HL-60 (cell line): ENCODE results near the gene SCMH1.

ENCODE experiments used
- DNase-seq, 2 experiments: peaks; one replicate each; pipeline ENCODE4 v3.0.0-alpha.2; 2010 to 2020; ENCODE audit warnings: low read depth in 1 of 2, low spot score in 1 of 2
- H3K27ac ChIP-seq: fragments of 250-450 bp; sonication (Bioruptor Pico); replicated peaks from 2 replicates; pipeline ENCODE4 v1.5.1; 2020; ENCODE audit warnings: mild to moderate bottlenecking, moderate library complexity
- H3K27me3 ChIP-seq: fragments of 250-450 bp; sonication (Bioruptor Pico); 2 replicates; pipeline ENCODE4 v1.5.1; 2021; ENCODE audit warnings: mild to moderate bottlenecking, moderate library complexity; ENCODE audit not compliant: insufficient read depth, poor library complexity, severe bottlenecking
- H3K4me3 ChIP-seq: replicated peaks from 2 replicates; pipeline ENCODE4 v1.5.1; 2011; ENCODE audit warnings: mild to moderate bottlenecking, control low read depth, low read length; ENCODE audit not compliant: insufficient read depth
- GABPA ChIP-seq: IDR thresholded peaks from 2 replicates; pipeline ENCODE4 v1.6.1; 2012; ENCODE audit warnings: low read depth
- POLR2AphosphoS5 ChIP-seq: IDR thresholded peaks from 2 replicates; pipeline ENCODE4 v1.6.1; 2012; ENCODE audit warnings: low read depth
- REST ChIP-seq: IDR thresholded peaks from 2 replicates; pipeline ENCODE4 v1.6.1; 2012; ENCODE audit warnings: low read depth; ENCODE audit not compliant: insufficient replicate concordance
- SPI1 ChIP-seq: IDR thresholded peaks from 2 replicates; pipeline ENCODE4 v1.6.1; 2012; ENCODE audit warnings: low read depth, mild to moderate bottlenecking, borderline replicate concordance
- TF ChIP-seq, protein P1 (sequence below): IDR thresholded peaks from one replicate; pipeline ENCODE4 v1.5.1; 2011; ENCODE audit warnings: low read length, control low read depth, inconsistent platforms; ENCODE audit not compliant: insufficient read depth

Gene SCMH1

GRCh38 chr1:41018018-41018410 lies 224.1 kb downstream of the SCMH1 start:
- Histone ChIP-seq H3K4me3 (no peak overlapping the region), H3K27me3 (no peaks in the 10 kb centered on the region), H3K27ac (no peak overlapping the region)
- TF ChIP-seq, protein P1, sequence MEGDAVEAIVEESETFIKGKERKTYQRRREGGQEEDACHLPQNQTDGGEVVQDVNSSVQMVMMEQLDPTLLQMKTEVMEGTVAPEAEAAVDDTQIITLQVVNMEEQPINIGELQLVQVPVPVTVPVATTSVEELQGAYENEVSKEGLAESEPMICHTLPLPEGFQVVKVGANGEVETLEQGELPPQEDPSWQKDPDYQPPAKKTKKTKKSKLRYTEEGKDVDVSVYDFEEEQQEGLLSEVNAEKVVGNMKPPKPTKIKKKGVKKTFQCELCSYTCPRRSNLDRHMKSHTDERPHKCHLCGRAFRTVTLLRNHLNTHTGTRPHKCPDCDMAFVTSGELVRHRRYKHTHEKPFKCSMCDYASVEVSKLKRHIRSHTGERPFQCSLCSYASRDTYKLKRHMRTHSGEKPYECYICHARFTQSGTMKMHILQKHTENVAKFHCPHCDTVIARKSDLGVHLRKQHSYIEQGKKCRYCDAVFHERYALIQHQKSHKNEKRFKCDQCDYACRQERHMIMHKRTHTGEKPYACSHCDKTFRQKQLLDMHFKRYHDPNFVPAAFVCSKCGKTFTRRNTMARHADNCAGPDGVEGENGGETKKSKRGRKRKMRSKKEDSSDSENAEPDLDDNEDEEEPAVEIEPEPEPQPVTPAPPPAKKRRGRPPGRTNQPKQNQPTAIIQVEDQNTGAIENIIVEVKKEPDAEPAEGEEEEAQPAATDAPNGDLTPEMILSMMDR = no peak
- TF ChIP-seq SPI1 (no peak), POLR2AphosphoS5 (no peak), REST (no peak), GABPA (no peak)
- DNase-seq = no peak

DNA sequence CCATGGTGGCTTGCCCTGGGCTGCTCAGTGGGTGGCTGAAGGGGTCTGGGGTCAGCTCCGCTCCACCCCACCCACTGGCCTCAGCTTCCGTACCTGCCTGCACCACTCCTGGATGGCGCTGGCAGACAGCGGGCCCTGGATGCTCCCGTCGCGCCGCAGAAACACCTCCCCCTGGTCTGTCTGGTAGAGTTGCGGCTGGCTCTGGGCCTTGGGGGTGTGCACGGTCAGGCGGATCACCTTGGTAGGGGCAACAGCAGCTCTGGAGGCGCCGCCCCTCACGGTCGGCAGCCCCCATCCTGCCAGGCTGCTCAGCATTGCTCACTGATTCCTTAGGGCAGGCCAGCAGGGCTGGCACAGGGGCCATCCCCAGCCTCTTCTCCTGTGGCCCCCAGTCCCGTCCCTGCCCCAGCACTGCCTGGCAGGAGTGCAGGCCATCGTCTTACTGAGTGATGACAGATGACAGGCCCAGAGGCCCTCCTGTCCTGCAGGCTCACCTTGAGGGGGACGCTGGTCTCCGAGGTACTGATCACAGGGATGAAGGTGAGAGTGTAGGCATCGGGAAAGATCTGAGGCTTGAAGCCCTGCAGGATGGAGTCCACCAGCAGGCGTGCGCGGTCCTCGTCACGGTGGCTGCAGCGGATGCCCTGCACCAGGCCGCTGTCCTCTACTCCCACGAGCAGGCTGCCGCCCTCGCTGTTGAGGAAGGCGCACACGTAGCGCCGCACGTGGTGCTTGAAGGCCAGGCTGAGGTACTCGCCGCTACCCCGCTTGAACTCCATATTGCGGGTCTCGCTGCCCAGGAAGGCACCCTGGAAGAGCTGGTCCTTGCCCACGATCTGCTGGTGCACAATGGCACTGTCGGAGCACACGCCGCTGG lies 224.7 kb downstream of the SCMH1 start:
- Histone ChIP-seq H3K4me3 (no peak overlapping the region), H3K27me3 (no peaks in the 10 kb centered on the region), H3K27ac (no peak overlapping the region)
- TF ChIP-seq POLR2AphosphoS5 = peak; percentile 12; the same call in 1 of the 2 replicates
- no peak for TF ChIP-seq REST
- no peak for TF ChIP-seq SPI1
- DNase-seq = no peak

DNA sequence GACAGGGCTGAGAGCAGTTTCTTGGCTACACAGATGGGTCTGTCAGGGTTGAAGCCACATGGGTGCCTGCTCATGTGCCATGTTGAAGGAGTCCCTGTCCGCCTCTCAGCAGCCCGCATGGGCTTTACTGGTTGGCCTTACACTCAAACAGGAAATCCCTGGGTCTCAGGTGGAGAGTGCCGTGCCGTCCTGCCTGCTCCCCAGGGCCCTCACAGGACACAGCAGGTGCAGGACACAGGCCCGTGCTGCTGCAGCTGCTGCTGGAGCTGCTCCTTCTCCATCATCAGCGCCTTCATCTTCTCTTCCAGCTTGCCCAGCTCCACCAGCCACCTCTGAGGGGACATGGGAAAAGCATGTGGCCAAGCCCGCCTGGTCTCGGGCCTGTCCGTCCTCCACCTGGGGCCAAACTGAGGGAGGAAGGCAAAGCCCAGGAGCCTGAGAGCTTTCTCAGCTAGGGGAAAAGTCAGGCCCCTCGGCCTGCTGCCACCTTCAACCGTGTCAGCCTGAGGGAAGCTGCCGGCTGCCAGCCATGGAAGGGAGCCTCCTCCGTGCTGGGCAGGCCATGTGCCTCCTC lies 226.1 kb downstream of the SCMH1 start:
- Histone ChIP-seq H3K27me3 (no peaks in the 10 kb centered on the region), H3K4me3 (no peak overlapping the region), H3K27ac (no peak overlapping the region)
- no peak for DNase-seq
- TF ChIP-seq REST (no peak), GABPA (no peak), POLR2AphosphoS5 (no peak)
- TF ChIP-seq, protein P1 = no peak
